Fibroblast of the conjunctiva (primary cell): ENCODE data around the gene HACD4.
A peak's percentile ranks its signal among the peaks of the same experiment; 100 is the strongest.
"Not testable (repeated sequence)": the region's sequence is repeated elsewhere in the genome, so short reads cannot be mapped to it uniquely, and the experiment has no call there.

Experiments used
- DNase-seq: peaks from one replicate; pipeline ENCODE4 v3.0.0-alpha.2; 2010; ENCODE audit warnings: low read depth

HACD4 gene

DNA sequence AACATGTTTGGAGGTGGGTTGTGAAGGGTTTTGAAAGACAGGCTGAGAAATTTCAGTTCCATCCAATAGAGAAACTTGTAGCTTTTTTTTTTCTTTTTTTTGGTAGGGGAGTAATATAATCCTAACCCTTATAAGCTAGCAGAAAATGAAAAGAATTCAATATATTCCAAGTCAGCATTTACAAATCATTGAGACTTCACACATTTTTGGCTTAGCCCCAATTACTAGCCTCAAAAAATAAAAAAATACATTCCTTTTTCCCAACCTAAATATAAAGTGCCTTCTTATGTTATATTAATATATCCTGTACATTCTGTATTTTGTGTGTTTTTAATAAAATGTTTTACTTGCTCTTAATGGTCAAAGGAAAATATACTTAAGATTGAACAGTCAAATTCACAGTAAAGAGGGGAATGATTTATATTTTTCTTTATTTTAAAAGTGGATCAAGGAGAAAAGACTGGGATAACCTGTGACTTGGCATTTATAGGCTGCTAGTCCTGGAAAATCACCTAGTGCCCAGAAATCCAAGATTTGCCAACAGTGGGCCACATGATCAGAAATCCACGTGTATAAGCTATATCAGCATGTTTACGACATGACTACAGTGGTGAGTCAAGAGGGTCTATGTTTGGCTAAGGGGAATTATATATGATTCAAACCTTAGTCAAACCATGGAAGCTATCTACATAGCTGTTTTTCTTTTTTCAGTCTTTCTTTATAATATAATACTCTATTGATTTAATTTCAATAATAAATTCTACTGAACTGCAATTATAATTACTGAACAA lies 14.5 kb downstream of the HACD4 start:
- DNase-seq: peak; percentile 14

GRCh38 chr9:21015995-21016394 lies 15.4 kb downstream of the HACD4 start:
- DNase-seq: no peak

- DNase-seq: no peak
Observed at GRCh38 chr9:21015129-21015815, 16.2 kb downstream of the HACD4 start.

GRCh38 chr9:21002040-21002439 lies 29.4 kb downstream of the HACD4 start:
- no peak for DNase-seq

- DNase-seq: no peak
Observed at GRCh38 chr9:21001581-21001980, 29.9 kb downstream of the HACD4 start.

GRCh38 chr9:20997503-20998076 lies 33.9 kb downstream of the HACD4 start:
- DNase-seq: no peak

DNA sequence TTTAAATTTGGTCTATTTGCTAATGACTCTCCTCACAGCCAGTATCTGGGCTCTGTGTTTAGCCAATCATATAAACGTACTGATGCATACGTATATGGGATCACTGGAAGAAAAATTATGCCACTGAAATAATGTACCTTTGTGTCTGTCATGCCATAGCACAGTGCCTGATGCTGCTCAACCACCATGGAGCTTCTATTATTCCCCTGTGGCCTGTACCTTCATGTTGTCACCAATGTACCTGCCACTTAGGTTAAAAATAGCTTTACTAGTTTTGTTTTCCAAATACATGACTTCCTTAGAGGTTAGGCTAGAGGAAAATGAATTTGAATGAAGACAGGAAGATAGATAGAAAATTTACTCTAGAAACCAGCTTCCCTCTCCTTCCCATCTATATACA lies 34.6 kb downstream of the HACD4 start:
- DNase-seq: no peak

GRCh38 chr9:20995616-20996015 lies 35.8 kb downstream of the HACD4 start:
- DNase-seq: no peak

DNA sequence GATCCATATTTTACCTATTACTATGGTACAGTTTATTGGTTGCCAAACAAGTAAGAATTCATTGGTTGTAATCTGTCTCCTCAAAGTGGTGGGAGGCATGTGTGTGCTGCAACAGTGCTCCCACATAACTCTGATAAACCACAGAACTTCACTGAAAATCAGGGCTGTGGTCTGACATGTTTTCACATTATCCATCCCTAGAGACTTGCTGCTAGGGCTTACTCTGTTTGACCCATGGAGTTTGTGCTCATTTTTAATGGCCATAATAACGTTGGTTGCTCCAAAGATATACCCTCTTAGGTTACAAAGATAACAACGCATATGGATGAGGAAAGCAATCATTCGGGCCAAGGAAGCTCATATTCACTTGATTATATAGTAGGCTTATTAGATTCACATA lies 37.0 kb downstream of the HACD4 start:
- no peak for DNase-seq

DNA sequence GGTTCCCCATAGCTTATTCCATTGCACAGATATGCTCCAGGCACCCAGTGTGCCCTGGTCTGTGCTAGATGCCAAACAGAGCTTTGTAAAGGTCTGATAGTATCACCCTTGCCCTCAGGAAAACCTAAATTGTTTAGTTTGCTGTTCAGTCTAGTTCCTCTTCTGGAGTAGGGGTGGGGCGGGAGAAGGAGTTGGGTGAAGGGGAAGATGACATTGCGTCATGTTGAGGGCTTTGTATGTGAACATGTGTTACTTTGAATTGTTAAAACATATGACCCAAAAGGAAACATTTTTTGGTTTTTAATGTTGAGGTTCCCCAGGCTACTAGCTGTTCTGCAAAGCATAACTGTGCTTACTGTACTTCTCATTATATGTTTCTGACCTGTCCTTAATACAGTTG lies 40.6 kb downstream of the HACD4 start:
- DNase-seq: no peak

DNA sequence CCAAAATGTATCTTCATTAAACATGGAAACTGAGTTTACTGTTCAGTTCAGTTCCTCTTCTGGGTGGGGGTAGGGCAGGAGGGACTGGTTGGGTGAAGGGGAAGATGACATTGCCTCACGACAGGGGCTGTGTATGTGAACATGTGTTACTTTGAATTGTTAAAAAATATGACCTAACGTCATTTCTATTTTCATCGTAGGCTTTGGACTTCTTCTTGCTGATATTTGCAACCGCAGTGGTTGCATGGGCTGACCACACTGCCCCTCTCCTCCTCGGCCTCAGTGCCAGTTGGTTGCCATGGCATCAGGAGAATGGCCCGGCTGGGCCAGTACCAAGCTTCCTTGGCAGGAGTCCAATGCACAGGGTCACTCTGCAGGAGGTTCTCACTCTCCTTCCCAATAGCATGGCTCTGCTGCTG lies 41.5 kb downstream of the HACD4 start:
- no peak for DNase-seq

- DNase-seq: no peak
Observed at GRCh38 chr9:20988671-20989315, 42.6 kb downstream of the HACD4 start.

- DNase-seq: no peak
Observed at GRCh38 chr9:20988061-20988460, 43.4 kb downstream of the HACD4 start.

DNA sequence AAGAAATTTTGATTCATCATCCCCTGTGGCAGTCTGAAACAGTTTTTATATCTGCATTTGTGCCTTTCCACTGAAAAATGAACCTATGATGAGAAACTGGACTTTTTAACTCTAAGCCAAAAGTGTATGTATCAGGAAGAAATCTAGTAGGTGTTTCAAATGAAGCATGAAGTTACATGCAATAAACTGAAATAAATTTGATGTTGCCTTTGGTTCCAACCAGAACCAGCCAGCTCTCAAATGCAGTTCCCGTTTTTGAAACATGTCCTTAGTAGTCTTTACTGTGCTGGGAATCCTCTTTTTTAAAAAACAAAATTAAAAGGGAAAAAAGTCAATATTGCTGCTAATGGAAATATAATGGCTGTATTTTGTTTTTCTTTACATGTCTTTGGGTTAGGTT lies 43.9 kb downstream of the HACD4 start:
- DNase-seq: no peak

- no peak for DNase-seq
Observed at GRCh38 chr9:20985851-20986600, 45.4 kb downstream of the HACD4 start.

DNA sequence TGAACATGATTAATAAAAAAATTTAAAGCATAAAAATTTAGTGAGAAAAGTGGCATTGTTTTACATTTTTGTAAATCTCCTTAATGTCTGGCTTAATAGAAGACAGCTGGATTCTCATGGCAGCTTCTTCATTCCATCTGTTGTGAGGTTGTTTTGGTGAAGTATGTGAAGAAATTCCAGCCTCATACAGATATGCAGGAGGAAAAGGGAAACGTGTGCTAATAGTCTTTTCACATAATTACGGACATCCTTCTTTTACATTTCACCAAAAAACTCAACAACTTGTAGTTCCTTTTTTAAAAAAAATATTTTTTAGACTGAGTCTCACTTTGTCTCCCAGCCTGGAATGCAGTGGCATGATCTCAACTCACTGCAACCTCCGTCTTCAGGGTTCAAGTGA lies 46.9 kb downstream of the HACD4 start:
- DNase-seq: no peak

GRCh38 chr9:20981486-20981885 lies 50.0 kb downstream of the HACD4 start:
- peak; percentile 73 for DNase-seq

- peak; percentile 53 for DNase-seq
Observed at GRCh38 chr9:20980832-20981455, 50.5 kb downstream of the HACD4 start.

- no peak for DNase-seq
Observed at GRCh38 chr9:20978249-20978648, 53.2 kb downstream of the HACD4 start.

- DNase-seq: not testable (repeated sequence)
Observed at GRCh38 chr9:20974191-20974938, 57.1 kb downstream of the HACD4 start.
